Measurements from ENCODE around the gene SNAP47.

SNAP47 gene

GRCh38 chr1:227769936-227770494 lies 34.8 kb downstream of the SNAP47 start:
- no peaks in the 10 kb centered on the region for H3K79me2 ChIP-seq (ENCODE audit: control insufficient read depth, low read length)
- H3K27ac ChIP-seq (ENCODE audit: low read depth, low read length) = no peak overlapping the region
- no peak overlapping the region for H3K4me3 ChIP-seq (ENCODE audit: low read length)
- no peaks in the 10 kb centered on the region for H3K9me3 ChIP-seq (ENCODE audit: control insufficient read depth, insufficient read depth, low read length)
- no peak overlapping the region for H3K4me2 ChIP-seq (ENCODE audit: low read length)
- no peaks in the 10 kb centered on the region for H3K4me1 ChIP-seq (ENCODE audit: control insufficient read depth, low read length)
- H3K27me3 ChIP-seq (ENCODE audit: control insufficient read depth, low read length) = no peaks in the 10 kb centered on the region
- H3F3A ChIP-seq (ENCODE audit: control insufficient read depth, insufficient read depth) = no peaks in the 10 kb centered on the region
- TF ChIP-seq CTCF (IDR thresholded peaks at IDR 0.05; ENCODE audit: low read depth, low read length, poor library complexity, severe bottlenecking) = no peak
- TF ChIP-seq EZH2phosphoT487 (IDR thresholded peaks at IDR 0.05; ENCODE audit: borderline replicate concordance, low read length) = no peak
- peaks cover 6% of the 10 kb centered on the region; the same call in 1 of the 2 replicates for H4K20me1 ChIP-seq (ENCODE audit: control insufficient read depth, insufficient read depth, low read depth, low read length)
- H3K9me2 ChIP-seq (replicated peaks; ENCODE audit: control insufficient read depth, low read length) = no peaks in the 10 kb centered on the region
- peaks cover 24% of the 10 kb centered on the region for H3K36me3 ChIP-seq (ENCODE audit: control insufficient read depth, low read length)

GRCh38 chr1:227770812-227771211 lies 35.6 kb downstream of the SNAP47 start:
- no peaks in the 10 kb centered on the region for H3K27me3 ChIP-seq (ENCODE audit: control insufficient read depth, low read length)
- no peaks in the 10 kb centered on the region for H3K4me1 ChIP-seq (ENCODE audit: control insufficient read depth, low read length)
- no peak overlapping the region for H3K4me3 ChIP-seq (ENCODE audit: low read length)
- no peaks in the 10 kb centered on the region for H3F3A ChIP-seq (ENCODE audit: control insufficient read depth, insufficient read depth)
- H3K9me2 ChIP-seq (replicated peaks; ENCODE audit: control insufficient read depth, low read length) = no peaks in the 10 kb centered on the region
- H3K4me2 ChIP-seq (ENCODE audit: low read length) = no peak overlapping the region
- no peak for TF ChIP-seq CTCF (IDR thresholded peaks at IDR 0.05; ENCODE audit: low read depth, low read length, poor library complexity, severe bottlenecking)
- TF ChIP-seq EZH2phosphoT487 (IDR thresholded peaks at IDR 0.05; ENCODE audit: borderline replicate concordance, low read length) = no peak
- H3K27ac ChIP-seq (ENCODE audit: low read depth, low read length) = no peak overlapping the region
- H3K36me3 ChIP-seq (ENCODE audit: control insufficient read depth, low read length) = peaks cover 24% of the 10 kb centered on the region
- peaks cover 6% of the 10 kb centered on the region; the same call in 1 of the 2 replicates for H4K20me1 ChIP-seq (ENCODE audit: control insufficient read depth, insufficient read depth, low read depth, low read length)
- H3K79me2 ChIP-seq (ENCODE audit: control insufficient read depth, low read length) = no peaks in the 10 kb centered on the region
- no peaks in the 10 kb centered on the region for H3K9me3 ChIP-seq (ENCODE audit: control insufficient read depth, insufficient read depth, low read length)

- peaks cover 6% of the 10 kb centered on the region; the same call in 1 of the 2 replicates for H4K20me1 ChIP-seq (ENCODE audit: control insufficient read depth, insufficient read depth, low read depth, low read length)
- no peak overlapping the region for H3K4me2 ChIP-seq (ENCODE audit: low read length)
- H3F3A ChIP-seq (ENCODE audit: control insufficient read depth, insufficient read depth) = no peaks in the 10 kb centered on the region
- H3K4me3 ChIP-seq (ENCODE audit: low read length) = no peak overlapping the region
- no peaks in the 10 kb centered on the region for H3K9me3 ChIP-seq (ENCODE audit: control insufficient read depth, insufficient read depth, low read length)
- no peak for TF ChIP-seq EZH2phosphoT487 (IDR thresholded peaks at IDR 0.05; ENCODE audit: borderline replicate concordance, low read length)
- TF ChIP-seq CTCF (IDR thresholded peaks at IDR 0.05; ENCODE audit: low read depth, low read length, poor library complexity, severe bottlenecking) = no peak
- H3K9me2 ChIP-seq (replicated peaks; ENCODE audit: control insufficient read depth, low read length) = no peaks in the 10 kb centered on the region
- no peak overlapping the region for H3K27ac ChIP-seq (ENCODE audit: low read depth, low read length)
- no peaks in the 10 kb centered on the region for H3K4me1 ChIP-seq (ENCODE audit: control insufficient read depth, low read length)
- H3K27me3 ChIP-seq (ENCODE audit: control insufficient read depth, low read length) = no peaks in the 10 kb centered on the region
- H3K79me2 ChIP-seq (ENCODE audit: control insufficient read depth, low read length) = no peaks in the 10 kb centered on the region
- peaks cover 24% of the 10 kb centered on the region for H3K36me3 ChIP-seq (ENCODE audit: control insufficient read depth, low read length)
Observed at GRCh38 chr1:227771326-227771725, 36.1 kb downstream of the SNAP47 start.
